ENCODE data around the gene OBSCN.
"Not testable (repeated sequence)": the region's sequence is repeated elsewhere in the genome, so short reads cannot be mapped to it uniquely, and the experiment has no call there.

DNA sequence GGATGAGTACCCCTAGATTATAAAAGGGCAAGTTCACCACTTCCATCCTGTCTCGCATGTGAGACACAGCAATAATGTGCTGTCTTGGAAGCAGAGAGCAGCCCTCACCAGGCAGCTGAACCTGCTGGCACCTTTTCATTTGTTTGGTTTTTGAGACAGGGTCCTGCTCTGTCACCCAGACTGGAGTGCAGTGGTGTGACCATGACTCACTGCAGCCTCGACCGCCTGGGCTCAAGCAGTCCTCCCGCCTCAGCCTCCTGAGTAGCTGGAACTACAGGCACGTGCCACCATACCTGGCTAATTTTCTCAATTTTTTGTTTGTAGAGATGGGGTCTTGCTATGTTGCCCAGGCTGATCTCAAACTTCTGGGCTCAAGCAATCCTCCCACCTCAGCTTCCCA lies 20.3 kb downstream of the OBSCN start:
- not testable (repeated sequence) for TF ChIP-seq CTCF (IDR thresholded peaks at IDR 0.05); EZH2 (IDR thresholded peaks at IDR 0.05; ENCODE audit: borderline replicate concordance, insufficient read depth, low read depth, low read length, poor library complexity, severe bottlenecking)
